Putamen (tissue), 1 donor: ENCODE results near the gene LUM.
"Not testable (repeated sequence)": the region's sequence is repeated elsewhere in the genome, so short reads cannot be mapped to it uniquely, and the experiment has no call there.

Experiments used
- DNase-seq: peaks from one replicate; pipeline ENCODE4 v3.0.0-alpha.2; 2016; ENCODE audit warnings: low spot score

LUM gene

GRCh38 chr12:91109581-91110310, 1.5 kb downstream of the LUM start:
- DNase-seq = no peak

- peak; percentile 7 for DNase-seq
Measured at GRCh38 chr12:91109148-91109564, 2.1 kb downstream of the LUM start.

- DNase-seq = no peak
Measured at GRCh38 chr12:91108196-91108755, 3.0 kb downstream of the LUM start.

- DNase-seq = no peak
Measured at GRCh38 chr12:91106283-91106682, 5.0 kb downstream of the LUM start.

GRCh38 chr12:91105807-91106206, 5.5 kb downstream of the LUM start:
- no peak for DNase-seq

GRCh38 chr12:91104812-91105466, 6.4 kb downstream of the LUM start:
- DNase-seq = no peak

- no peak for DNase-seq
Measured at GRCh38 chr12:91103624-91104023, 7.7 kb downstream of the LUM start.

DNA sequence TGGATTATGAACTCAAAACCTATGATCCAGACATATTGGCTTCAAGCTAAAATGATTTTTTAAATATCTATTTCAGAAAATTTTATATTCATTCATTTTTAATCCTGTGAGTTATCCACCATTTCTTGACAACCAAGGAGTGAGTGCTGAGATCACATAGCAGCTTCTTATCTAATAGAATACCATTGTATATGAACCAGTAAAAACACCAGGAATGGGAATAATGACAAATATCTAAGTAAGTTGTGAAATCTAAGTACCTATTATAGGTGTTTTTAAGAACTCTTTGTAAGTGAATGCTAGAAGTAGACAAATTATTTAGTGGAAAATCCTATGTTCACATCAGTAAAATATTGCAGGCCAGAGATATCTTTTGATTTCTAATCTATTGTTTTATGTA, 8.2 kb downstream of the LUM start:
- DNase-seq = no peak

- DNase-seq = no peak
Measured at GRCh38 chr12:91100906-91101305, 10.4 kb downstream of the LUM start.

DNA sequence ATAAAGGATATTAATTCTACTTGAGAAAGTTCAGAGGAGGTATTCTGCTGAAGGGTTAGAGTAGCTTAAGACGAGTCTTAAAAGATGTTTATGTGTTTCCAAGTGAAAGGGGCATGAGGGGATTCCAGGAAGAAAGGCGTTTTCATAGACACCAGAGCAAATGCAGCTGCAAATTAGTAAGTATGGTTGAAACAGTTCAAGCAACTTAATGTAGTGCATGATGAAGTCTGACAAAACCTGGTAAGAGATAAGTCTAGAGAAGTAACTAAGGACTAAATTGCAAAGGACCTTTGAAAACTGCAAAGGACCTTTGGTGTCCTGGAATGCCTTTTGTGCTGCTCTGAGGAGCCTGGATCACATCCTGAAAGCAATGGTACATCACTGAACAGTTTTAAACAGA, 11.5 kb downstream of the LUM start:
- no peak for DNase-seq

GRCh38 chr12:91099341-91099740, 12.0 kb downstream of the LUM start:
- no peak for DNase-seq

- no peak for DNase-seq
Measured at GRCh38 chr12:91098941-91099340, 12.4 kb downstream of the LUM start.

DNA sequence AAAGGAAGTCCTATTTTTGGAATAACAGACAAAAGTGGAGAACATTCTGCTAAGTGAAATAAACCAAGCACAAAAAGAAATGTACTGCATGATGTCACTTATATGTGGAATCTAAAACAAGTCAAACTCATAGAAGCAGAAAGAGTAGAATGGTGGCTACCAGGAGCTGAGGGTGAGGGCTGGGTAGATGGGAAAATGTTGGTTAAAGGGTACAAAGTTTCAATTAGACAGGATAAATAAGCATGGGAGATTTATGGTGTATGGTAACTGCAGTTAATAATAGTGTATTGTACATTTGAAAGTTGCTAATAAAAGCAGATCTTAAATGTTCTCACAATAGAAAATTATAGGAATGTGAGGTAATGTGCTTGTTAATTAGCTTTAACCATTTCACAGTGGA, 12.8 kb downstream of the LUM start:
- no peak for DNase-seq

DNA sequence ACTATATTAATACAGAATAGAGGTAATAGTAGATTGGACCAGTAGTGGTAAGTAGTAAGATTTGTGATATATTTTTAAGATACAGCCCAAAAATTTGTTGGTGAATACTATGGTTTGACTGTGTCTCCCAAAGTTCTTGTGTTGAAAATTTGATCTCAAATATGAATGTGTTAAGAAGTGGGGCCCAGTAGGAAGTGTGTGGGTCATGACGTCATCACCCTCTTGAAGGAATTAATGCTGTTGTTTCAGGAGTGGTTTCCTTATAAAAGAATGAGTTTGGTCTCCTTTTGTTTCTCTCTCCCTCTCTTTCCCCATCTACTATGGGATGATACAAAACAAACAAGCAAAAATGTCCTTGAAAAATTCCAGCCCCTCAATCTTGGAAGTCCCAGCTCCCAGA, 16.3 kb downstream of the LUM start:
- DNase-seq = no peak

DNA sequence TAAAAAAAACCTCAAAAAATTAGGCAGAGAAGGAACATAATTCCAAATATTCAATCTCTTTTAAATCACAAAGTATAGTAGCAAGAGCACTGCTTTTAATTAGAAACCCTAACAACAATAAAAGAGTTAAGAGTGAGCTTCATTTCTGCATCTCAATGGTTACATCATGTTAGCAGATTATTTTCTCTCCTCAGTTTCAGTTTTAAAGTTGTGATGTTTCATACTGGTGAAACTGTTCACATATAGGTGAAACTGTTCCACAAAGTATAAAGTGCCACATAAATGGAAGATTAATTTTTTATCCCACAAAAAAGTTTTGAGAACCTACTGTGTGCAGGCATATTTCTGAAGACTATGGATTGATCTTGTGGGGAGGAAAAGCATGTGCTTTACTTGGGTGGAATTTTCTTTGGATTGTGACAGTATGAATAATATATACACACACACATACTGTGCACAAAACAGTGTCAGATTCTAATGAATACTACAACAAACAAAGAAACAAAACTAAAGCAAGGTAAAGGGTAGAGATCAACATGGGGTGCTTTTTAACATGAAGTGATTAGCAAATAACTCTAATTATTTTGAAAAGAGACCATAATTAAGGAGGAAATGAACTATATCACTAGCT, 17.1 kb downstream of the LUM start:
- no peak for DNase-seq

- no peak for DNase-seq
Measured at GRCh38 chr12:91093341-91093740, 18.0 kb downstream of the LUM start.

DNA sequence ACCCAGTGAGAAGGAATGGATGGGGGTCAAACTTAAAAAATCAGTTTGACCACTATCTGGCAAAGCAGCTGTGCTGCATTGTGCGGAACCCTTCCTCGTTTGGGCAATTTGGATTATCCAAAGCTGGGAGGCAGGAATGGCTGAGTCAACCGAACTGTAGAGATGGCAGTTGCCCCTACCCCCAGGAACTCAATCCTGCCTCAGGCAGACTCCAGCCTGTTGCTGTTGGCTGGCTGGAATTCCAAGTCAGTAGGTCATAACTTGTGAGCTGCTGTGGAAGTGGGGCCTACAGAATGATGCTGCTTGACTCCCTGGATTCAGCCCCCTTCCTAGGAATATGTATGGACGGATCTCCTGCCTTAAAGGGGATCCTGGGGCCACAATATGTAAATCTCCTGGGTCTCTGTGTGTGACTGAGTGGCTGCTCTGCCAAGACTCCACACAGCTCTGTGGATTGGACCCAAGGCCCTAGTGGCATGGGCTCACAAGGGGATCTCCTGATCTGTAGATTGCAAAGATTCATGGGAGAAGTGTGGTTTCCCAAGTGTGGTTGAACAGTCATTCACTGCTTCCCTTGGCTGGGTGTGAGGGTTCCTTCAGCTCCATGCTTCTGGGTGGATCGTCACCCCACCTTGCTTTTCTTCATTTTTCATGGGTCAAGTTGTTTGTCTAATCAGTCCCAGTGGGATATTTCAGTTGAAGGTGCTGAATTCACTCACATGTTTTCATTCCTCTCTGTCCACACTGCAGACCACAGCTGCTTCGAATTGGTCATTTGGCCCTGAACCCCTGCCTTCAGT, 19.2 kb downstream of the LUM start:
- DNase-seq = no peak

DNA sequence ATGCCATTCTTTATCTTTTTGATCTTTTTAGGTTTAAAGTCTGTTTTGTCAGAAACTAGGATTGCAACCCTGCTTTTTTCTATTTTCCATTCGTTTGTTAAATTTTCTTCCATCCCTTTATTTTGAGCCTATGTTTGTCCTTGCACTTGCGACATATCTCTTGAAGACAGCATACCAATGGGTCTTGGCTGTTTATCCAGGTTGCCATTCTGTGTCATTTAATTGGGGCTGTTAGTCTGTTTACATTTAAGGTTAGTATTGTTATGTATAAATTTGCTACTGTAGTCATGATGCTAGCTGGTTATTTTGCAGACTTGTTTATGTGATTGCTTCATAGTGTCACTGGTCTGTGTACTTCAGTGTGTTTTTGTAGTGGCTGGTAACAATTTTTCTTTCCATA, 21.3 kb downstream of the LUM start:
- not testable (repeated sequence) for DNase-seq

DNA sequence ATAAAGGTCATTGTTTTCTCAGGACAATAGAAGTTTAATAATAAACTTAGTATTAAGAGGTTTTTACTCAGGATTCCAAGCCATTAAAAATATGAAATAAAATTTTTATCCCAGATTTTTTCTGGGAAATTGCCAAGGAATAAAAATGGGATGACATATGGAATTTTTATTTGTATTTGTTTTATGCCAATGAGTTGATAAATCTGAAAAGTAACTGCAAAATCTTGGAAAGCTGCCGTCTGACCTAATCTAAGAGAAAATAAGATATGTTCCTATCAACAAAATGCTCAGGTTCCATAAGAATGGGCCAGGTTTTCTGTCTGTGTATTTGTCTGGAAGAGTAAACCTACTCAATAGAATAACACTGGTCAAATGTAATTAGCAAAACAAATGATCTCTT, 31.3 kb downstream of the LUM start:
- DNase-seq = no peak

DNA sequence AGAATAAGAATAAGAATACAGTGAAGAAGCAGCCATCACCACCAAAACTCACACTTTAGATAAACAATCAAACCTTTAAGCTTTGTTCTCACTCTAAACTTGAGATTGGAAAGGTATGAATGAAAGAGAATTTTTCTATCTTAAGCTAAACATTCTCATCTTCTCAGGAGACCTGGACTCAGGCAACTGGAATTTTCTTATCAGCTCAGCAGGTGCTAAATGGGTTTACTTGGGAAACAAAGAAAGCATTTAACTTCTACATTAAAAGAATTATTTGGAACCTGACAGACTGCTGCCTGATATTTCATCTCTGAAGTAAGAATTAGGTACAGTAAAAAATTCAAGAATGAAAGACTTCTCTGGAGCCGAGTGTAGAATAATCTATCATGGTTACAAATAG, 32.8 kb downstream of the LUM start:
- DNase-seq = no peak

- DNase-seq = no peak
Measured at GRCh38 chr12:91077228-91077954, 33.9 kb downstream of the LUM start.

DNA sequence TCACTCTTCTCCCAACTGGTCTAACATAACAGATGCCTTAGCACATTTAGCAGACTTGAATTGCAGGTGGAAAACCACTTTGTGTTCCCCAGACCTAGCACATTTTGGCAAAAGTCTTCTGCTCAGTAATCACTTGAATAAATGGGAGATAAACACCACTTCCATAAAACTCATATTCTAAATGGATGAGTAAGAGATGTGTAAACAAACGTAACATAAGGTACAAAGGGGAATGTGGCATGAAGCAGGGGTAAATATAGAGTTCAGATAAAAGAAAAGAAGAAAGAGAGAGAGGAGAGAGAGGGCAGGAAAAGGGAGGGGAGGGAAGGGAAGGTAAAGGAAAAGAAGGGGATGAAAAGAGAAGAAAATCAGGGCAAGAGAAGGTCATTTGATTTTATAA, 36.4 kb downstream of the LUM start:
- no peak for DNase-seq
